Left ventricle myocardium inferior (tissue), 1 donor: ENCODE data around the gene EGLN1. TPM values are rescaled to one million over a fixed set of nuclear protein-coding genes. Genes with fewer than 3 reads are reported as not detected.

Source experiments
- DNase-seq: peaks from one replicate; pipeline ENCODE4 v3.0.0-alpha.2; 2020
- H3K27ac ChIP-seq: fragments of 200-600 bp; replicated peaks from 2 replicates; pipeline ENCODE4 v1.8.0; 2021
- H3K27me3 ChIP-seq: fragments of 200-600 bp; 2 replicates; pipeline ENCODE4 v1.8.0; 2021; ENCODE audit warnings: low read depth
- H3K36me3 ChIP-seq: fragments of 200-600 bp; 2 replicates; pipeline ENCODE4 v1.8.0; 2021
- H3K4me1 ChIP-seq: fragments of 200-600 bp; 2 replicates; pipeline ENCODE4 v1.8.0; 2021
- H3K4me3 ChIP-seq: fragments of 200-600 bp; 2 replicates; pipeline ENCODE4 v1.8.0; 2021; ENCODE audit warnings: mild to moderate bottlenecking, moderate library complexity
- H3K9me3 ChIP-seq: fragments of 200-600 bp; replicated peaks from 2 replicates; pipeline ENCODE4 v1.8.0; 2021
- intact Hi-C: fragments of 100-400 bp; cut with micrococcal nuclease; formaldehyde crosslinking; loops from one replicate; pipeline ENCODE4 v1.11.0; 2022
- total RNA-seq: library from RNA; stranded (reverse); fragmentation: NEBNext Ultra II Directional; extraction: Animal tissue kit (Norgen Biotek cat#: 25700); gene quantifications from one replicate; pipeline ENCODE4 v1.2.1, GENCODE V29; 2021
- TF ChIP-seq, protein P1 (sequence below): fragments of 200-600 bp; IDR thresholded peaks from 2 replicates; pipeline ENCODE4 v1.8.0; 2021; ENCODE audit warnings: antibody characterized with exemption, mild to moderate bottlenecking, borderline replicate concordance
- donor health status: DM: no; HTN: yes; CAD: no; lungs with severe emphysema.

The EGLN1 gene
- total RNA-seq, 1 donor from 2014 or later = 83.2 TPM

DNA sequence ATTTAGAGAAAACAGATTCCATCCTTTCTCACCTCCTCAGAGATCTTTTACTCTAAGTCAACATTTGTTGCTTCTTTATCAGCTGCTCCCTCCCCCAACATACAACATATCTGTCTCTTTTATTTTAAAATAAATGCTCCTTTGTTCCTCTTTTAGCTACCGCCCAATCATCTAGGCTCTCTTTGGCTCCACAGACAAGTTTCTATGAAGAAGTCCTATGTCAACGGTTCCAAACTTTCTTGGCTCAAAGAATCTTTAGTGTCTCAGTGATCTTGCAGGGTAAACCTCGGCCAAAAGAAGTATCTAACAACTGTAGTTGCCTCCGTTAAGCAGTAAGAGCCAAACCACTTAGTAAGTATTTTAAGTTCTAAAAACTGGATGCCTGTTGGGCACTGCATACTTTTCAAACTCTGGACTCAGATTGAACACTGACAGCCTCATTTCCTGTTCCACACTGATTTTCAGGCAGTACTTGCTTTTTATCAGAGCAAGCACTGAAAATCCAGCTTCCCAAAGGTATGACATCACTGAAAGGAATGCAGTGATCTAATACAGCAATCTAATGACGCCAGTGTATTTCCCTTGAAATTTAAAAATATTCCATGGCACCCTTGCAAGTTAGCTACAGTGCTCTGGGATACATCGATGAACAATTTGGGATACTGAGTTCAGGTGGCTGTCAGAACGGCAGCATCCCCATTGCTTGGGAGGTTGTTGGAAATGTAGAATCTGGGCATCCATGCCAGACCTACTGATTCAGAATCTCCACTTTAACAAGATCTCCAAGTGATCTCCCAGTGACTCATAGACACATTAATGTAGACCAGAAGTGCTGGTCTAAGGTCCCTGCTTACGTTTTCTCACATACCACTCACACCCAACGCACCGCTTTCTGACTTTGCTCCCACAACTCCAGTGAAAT lies 26.8 kb downstream of the EGLN1 start:
- DNase-seq = no peak
- no peaks in the 10 kb centered on the region for H3K27me3 ChIP-seq
- peaks cover 84% of the 10 kb centered on the region for H3K4me1 ChIP-seq
- H3K9me3 ChIP-seq = no peaks in the 10 kb centered on the region
- intact Hi-C loops = no loop called here
- H3K4me3 ChIP-seq = no peak overlapping the region
- H3K27ac ChIP-seq = peak overlapping the region; percentile 75
- TF ChIP-seq, protein P1, sequence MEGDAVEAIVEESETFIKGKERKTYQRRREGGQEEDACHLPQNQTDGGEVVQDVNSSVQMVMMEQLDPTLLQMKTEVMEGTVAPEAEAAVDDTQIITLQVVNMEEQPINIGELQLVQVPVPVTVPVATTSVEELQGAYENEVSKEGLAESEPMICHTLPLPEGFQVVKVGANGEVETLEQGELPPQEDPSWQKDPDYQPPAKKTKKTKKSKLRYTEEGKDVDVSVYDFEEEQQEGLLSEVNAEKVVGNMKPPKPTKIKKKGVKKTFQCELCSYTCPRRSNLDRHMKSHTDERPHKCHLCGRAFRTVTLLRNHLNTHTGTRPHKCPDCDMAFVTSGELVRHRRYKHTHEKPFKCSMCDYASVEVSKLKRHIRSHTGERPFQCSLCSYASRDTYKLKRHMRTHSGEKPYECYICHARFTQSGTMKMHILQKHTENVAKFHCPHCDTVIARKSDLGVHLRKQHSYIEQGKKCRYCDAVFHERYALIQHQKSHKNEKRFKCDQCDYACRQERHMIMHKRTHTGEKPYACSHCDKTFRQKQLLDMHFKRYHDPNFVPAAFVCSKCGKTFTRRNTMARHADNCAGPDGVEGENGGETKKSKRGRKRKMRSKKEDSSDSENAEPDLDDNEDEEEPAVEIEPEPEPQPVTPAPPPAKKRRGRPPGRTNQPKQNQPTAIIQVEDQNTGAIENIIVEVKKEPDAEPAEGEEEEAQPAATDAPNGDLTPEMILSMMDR = no peak
- H3K36me3 ChIP-seq = no peaks in the 10 kb centered on the region

DNA sequence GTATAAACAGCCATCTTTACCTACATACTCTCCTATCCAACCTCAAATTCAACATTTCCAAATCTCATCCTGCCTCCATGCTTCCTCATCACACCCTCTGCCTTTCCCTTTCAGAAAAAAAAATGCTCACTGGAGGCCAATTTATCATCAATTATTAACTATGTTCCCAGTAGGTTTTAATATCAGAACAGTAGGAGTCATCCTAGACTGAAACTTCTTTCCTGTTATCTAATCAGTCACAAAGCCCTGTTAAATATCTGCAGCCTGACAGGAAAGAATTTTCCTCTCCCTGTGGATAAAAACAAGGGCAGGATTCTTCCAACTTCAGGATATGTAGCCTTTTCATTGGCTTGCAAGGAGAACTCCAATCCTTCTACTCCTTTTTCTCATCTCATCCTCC lies 28.4 kb downstream of the EGLN1 start:
- H3K27ac ChIP-seq = peak overlapping the region; percentile 47
- peaks cover 85% of the 10 kb centered on the region for H3K4me1 ChIP-seq
- TF ChIP-seq, protein P1 = no peak
- H3K36me3 ChIP-seq = no peaks in the 10 kb centered on the region
- H3K27me3 ChIP-seq = no peaks in the 10 kb centered on the region
- intact Hi-C loops = no loop called here
- no peak overlapping the region for H3K4me3 ChIP-seq
- no peak for DNase-seq
- no peaks in the 10 kb centered on the region for H3K9me3 ChIP-seq

DNA sequence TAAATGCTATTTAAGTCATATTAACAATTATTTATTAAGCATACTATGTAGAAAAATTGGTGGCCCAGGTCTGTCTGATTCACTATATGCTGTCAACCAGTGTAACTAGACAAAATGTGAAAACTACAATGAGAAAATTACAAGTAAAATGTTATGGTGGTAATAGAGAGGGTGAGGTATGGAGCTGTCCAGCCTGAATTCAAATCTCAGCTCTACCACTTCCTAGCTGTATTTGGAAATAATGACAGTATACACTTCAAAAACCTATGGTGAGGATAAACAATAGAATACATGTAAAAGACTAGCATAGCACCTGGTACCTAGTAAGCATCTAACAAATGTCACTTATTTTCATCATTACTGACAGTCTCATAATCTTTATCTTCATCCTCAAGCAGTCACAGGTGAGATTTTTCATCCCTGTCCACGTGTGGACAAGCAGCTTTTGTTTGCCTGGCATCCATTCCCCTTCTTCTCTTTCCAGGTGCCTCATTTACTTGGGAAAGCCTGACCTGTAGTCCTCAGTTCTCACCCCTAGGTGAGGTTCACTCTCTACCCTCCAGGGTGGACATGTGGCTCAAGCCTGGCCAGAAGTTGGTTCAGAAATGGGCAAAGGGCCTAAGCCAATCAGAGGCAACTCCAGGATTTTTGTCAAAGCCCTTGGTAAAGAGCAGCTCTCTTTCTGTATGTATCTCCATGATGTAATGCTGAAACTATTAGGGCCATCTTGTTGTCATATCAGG lies 29.5 kb downstream of the EGLN1 start:
- Histone ChIP-seq H3K36me3 (no peaks in the 10 kb centered on the region), H3K4me1 (peaks cover 85% of the 10 kb centered on the region), H3K27ac (no peak overlapping the region), H3K9me3 (no peaks in the 10 kb centered on the region), H3K27me3 (no peaks in the 10 kb centered on the region), H3K4me3 (no peak overlapping the region)
- intact Hi-C loops = no loop called here
- TF ChIP-seq, protein P1 = no peak
- no peak for DNase-seq

DNA sequence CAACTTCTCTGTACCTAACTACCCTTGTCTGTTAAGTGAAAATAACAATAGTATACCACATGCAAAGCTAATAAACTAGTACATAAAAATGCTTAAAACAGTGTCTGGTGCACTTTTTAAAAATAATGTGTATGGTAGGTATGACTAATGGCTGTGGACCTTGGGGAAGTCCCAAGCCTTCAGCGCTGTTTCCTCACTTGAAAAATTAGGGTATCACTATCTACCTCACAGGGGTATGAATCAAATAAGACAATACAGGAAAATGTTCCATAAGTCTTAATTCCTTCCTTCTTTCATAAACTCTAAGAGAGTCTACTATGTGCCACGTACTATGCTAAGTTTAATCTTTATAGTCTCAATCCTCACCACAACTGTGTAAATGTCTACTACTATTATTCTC lies 32.0 kb downstream of the EGLN1 start:
- intact Hi-C loops = no loop called here
- peaks cover 79% of the 10 kb centered on the region for H3K4me1 ChIP-seq
- no peak overlapping the region for H3K4me3 ChIP-seq
- TF ChIP-seq, protein P1 = no peak
- H3K27ac ChIP-seq = no peak overlapping the region
- H3K36me3 ChIP-seq = no peaks in the 10 kb centered on the region
- H3K9me3 ChIP-seq = no peaks in the 10 kb centered on the region
- no peak for DNase-seq
- H3K27me3 ChIP-seq = no peaks in the 10 kb centered on the region

DNA sequence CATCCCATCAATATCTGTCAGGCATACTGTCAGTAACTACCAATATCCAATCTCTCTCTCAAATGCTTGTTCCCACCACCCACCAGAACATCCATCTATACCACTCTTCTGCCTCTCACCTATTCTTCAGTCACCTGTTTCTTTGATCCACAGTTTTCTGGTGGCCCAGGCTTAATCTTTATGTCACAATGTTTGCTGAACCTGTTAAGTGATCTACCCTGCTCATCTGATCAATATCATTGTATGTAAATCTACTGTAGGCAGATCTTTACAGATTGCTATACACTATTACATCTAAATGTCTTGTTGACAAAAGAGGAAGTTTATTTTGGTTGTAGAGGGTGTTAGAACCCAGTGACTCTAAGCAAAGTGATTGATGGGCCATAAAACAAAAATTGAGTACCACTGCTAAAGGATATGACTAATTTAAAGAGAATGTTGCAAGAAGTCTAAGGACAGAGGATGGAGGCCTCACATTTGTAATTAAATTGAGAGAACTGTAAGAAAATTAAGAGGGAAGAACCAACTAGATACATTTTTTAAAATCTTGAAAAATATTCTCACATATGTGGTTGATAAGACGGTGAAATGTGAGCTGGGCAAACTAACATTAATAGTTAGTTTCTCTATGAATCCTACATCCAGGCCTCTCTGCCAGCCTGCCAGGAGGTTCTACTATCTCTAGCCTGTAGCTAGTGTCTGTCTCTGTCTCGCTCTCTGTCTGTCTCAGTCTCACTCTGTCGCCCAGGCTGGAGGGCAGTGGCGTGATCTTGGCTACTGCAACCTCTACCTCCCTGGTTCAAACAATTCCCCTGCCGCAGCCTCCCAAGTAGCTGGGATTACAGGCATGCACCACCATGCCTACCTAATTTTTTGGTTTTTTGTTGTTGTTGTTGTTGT lies 34.1 kb downstream of the EGLN1 start:
- no peak overlapping the region for H3K27ac ChIP-seq
- intact Hi-C loops = no loop called here
- no peak for DNase-seq
- TF ChIP-seq, protein P1 = no peak
- H3K4me3 ChIP-seq = no peak overlapping the region
- no peaks in the 10 kb centered on the region for H3K27me3 ChIP-seq
- peaks cover 80% of the 10 kb centered on the region for H3K4me1 ChIP-seq
- H3K36me3 ChIP-seq = no peaks in the 10 kb centered on the region
- no peaks in the 10 kb centered on the region for H3K9me3 ChIP-seq
